ENCODE results near the gene UBE2I. TPM values are rescaled to one million over a fixed set of nuclear protein-coding genes. Genes with fewer than 3 reads are reported as not detected.

UBE2I gene
- total RNA-seq, 2 experiments from 2014 or later: 122 to 323 TPM

GRCh38 chr16:1308036-1308976, 1.1 kb upstream of the UBE2I start:
- no peak for TF ChIP-seq EZH2phosphoT487 (IDR thresholded peaks at IDR 0.05; ENCODE audit: borderline replicate concordance, low read depth, low read length)
- TF ChIP-seq CTCF (conservative IDR thresholded peaks at IDR 0.05; ENCODE audit: low read length): no peak
- BruUV-seq (replicated peaks): no TSS peak
- H3K4me3 ChIP-seq (ENCODE audit: low read depth, low read length, poor library complexity, severe bottlenecking): peak overlapping the region; percentile 72
- POLR2A ChIA-PET: no interaction called here
- peak overlapping the region; percentile 98; the same call in 1 of the 2 replicates for H2AFZ ChIP-seq (ENCODE audit: low read length)
- peak overlapping the region; percentile 57 for H3K4me2 ChIP-seq (ENCODE audit: low read length)
- no peaks in the 10 kb centered on the region; the same call in 1 of the 2 replicates for H3K9me3 ChIP-seq (ENCODE audit: low read length)
- peak overlapping the region; percentile 86 for H3K27ac ChIP-seq (ENCODE audit: low read depth, low read length, poor library complexity, severe bottlenecking)
- no peaks in the 10 kb centered on the region for H3K9me2 ChIP-seq (ENCODE audit: insufficient read depth, low read length)
- peaks cover 33% of the 10 kb centered on the region for H3K36me3 ChIP-seq (ENCODE audit: insufficient read depth, low read length)
- no peak for DNase-seq (ENCODE audit: low spot score)
- CTCF ChIA-PET (ENCODE audit: unreplicated experiment): no interaction called here
- H3K4me1 ChIP-seq (ENCODE audit: insufficient read depth, low read length, poor library complexity, severe bottlenecking): peaks cover 33% of the 10 kb centered on the region
- peaks cover 26% of the 10 kb centered on the region; the same call in 1 of the 2 replicates for H4K20me1 ChIP-seq (ENCODE audit: insufficient read depth, low read length)
- peaks cover 35% of the 10 kb centered on the region for H3K79me2 ChIP-seq (ENCODE audit: insufficient read depth, low read depth, low read length)
- intact Hi-C loops (cut with micrococcal nuclease; ENCODE audit: unreplicated experiment): loop anchor here (10.0 kb wide), 2 partner anchors 106 to 306 kb away; partner anchors contain the start of genes CRAMP1, IFT140 and UNKL

- H2AFZ ChIP-seq (ENCODE audit: low read length): no peak overlapping the region
- H3K4me2 ChIP-seq (ENCODE audit: low read length): peak overlapping the region; percentile 82
- H3K4me3 ChIP-seq (ENCODE audit: low read depth, low read length, poor library complexity, severe bottlenecking): peak overlapping the region; percentile 99
- peaks cover 53% of the 10 kb centered on the region for H3K79me2 ChIP-seq (ENCODE audit: insufficient read depth, low read depth, low read length)
- no peaks in the 10 kb centered on the region; the same call in 1 of the 2 replicates for H3K9me3 ChIP-seq (ENCODE audit: low read length)
- peaks cover 26% of the 10 kb centered on the region; the same call in 1 of the 2 replicates for H4K20me1 ChIP-seq (ENCODE audit: insufficient read depth, low read length)
- H3K4me1 ChIP-seq (ENCODE audit: insufficient read depth, low read length, poor library complexity, severe bottlenecking): peaks cover 19% of the 10 kb centered on the region
- no peaks in the 10 kb centered on the region for H3K9me2 ChIP-seq (ENCODE audit: insufficient read depth, low read length)
- TSS peak; percentile 93 for BruUV-seq (replicated peaks)
- peak; percentile 73 for DNase-seq (ENCODE audit: low spot score)
- ChIA-PET POLR2A (no interaction called here), CTCF (ENCODE audit: unreplicated experiment) (interaction anchor here (0.6 kb wide), 1 partner anchor 57 kb away, joined by 3 read pairs; no protein-coding TSS in a partner anchor)
- peak overlapping the region; percentile 62 for H3K27ac ChIP-seq (ENCODE audit: low read depth, low read length, poor library complexity, severe bottlenecking)
- no peak for TF ChIP-seq EZH2phosphoT487 (IDR thresholded peaks at IDR 0.05; ENCODE audit: borderline replicate concordance, low read depth, low read length)
- TF ChIP-seq CTCF (conservative IDR thresholded peaks at IDR 0.05; ENCODE audit: low read length): no peak
- H3K36me3 ChIP-seq (ENCODE audit: insufficient read depth, low read length): peaks cover 52% of the 10 kb centered on the region
- intact Hi-C loops (cut with micrococcal nuclease; ENCODE audit: unreplicated experiment): loop anchor here (10.0 kb wide), 2 partner anchors 105 to 305 kb away; partner anchors contain the start of genes CRAMP1, IFT140 and UNKL
These were observed 724 bp downstream of the UBE2I start for GRCh38 chr16:1309888-1310831.

Data from OCI-LY7 (cell line).